HEK293T (cell line): ENCODE data around the gene STK17B.

Source experiments
- CTCF ChIA-PET: fragments of 350-600 bp; formaldehyde crosslinking; extraction: SDS; loops from one replicate; lab custom pipeline; 2021; ENCODE audit warnings: antibody characterized with exemption, inconsistent platforms; lab: Yijun Ruan, JAX
- POLR2A ChIA-PET: fragments of 350-600 bp; formaldehyde crosslinking; extraction: SDS; loops from one replicate; lab custom pipeline; 2020; ENCODE audit warnings: antibody characterized with exemption, inconsistent platforms; lab: Yijun Ruan, JAX
- DNase-seq: peaks from one replicate; pipeline ENCODE4 v3.0.0; 2012; ENCODE audit warnings: mixed read lengths; ENCODE audit errors: extremely low spot score
- ARNT ChIP-seq: fragments of 450-650 bp; IDR thresholded peaks from 2 replicates; pipeline ENCODE4 v1.6.1; 2017; ENCODE audit warnings: mild to moderate bottlenecking
- BHLHE40 ChIP-seq: fragments of 450-650 bp; IDR thresholded peaks from 2 replicates; pipeline ENCODE4 v1.6.1; 2016; ENCODE audit warnings: mild to moderate bottlenecking, moderate library complexity, borderline replicate concordance
- CTBP1 ChIP-seq: fragments of 450-650 bp; IDR thresholded peaks from 2 replicates; pipeline ENCODE4 v1.6.1; 2016; ENCODE audit warnings: borderline replicate concordance
- ELF4 ChIP-seq: fragments of 450-650 bp; IDR thresholded peaks from 2 replicates; pipeline ENCODE4 v1.6.1; 2017; ENCODE audit warnings: antibody characterized with exemption
- FOXA1 ChIP-seq: fragments of 450-650 bp; IDR thresholded peaks from 2 replicates; pipeline ENCODE4 v1.6.1; 2016; ENCODE audit warnings: mild to moderate bottlenecking
- FOXK2 ChIP-seq: fragments of 450-650 bp; IDR thresholded peaks from 2 replicates; pipeline ENCODE4 v1.6.1; 2016; ENCODE audit warnings: mild to moderate bottlenecking
- FOXM1 ChIP-seq: fragments of 450-650 bp; IDR thresholded peaks from 2 replicates; pipeline ENCODE4 v1.6.1; 2017; ENCODE audit warnings: mild to moderate bottlenecking, borderline replicate concordance
- HDGF ChIP-seq: fragments of 450-650 bp; IDR thresholded peaks from 2 replicates; pipeline ENCODE4 v1.6.1; 2017; ENCODE audit warnings: antibody characterized with exemption, borderline replicate concordance
- L3MBTL2 ChIP-seq: fragments of 450-650 bp; conservative IDR thresholded peaks from 2 replicates; pipeline ENCODE4 v1.6.1; 2016; ENCODE audit warnings: mild to moderate bottlenecking
- LEF1 ChIP-seq: fragments of 450-650 bp; IDR thresholded peaks from 2 replicates; pipeline ENCODE4 v1.6.1; 2017; ENCODE audit warnings: mild to moderate bottlenecking, borderline replicate concordance
- NFRKB ChIP-seq: fragments of 450-650 bp; IDR thresholded peaks from 2 replicates; pipeline ENCODE4 v1.6.1; 2016; ENCODE audit warnings: mild to moderate bottlenecking, moderate library complexity
- PKNOX1 ChIP-seq: fragments of 450-650 bp; IDR thresholded peaks from 2 replicates; pipeline ENCODE4 v1.6.1; 2016
- SP1 ChIP-seq: fragments of 450-650 bp; IDR thresholded peaks from 2 replicates; pipeline ENCODE4 v1.6.1; 2017
- SUZ12 ChIP-seq: fragments of 450-650 bp; IDR thresholded peaks from 2 replicates; pipeline ENCODE4 v1.6.1; 2016; ENCODE audit warnings: mild to moderate bottlenecking
- TARDBP ChIP-seq: fragments of 450-650 bp; IDR thresholded peaks from 2 replicates; pipeline ENCODE4 v1.6.1; 2016
- ZNF384 ChIP-seq: fragments of 450-650 bp; IDR thresholded peaks from 2 replicates; pipeline ENCODE4 v1.6.1; 2016

STK17B gene

GRCh38 chr2:196148736-196149135 lies 22.6 kb downstream of the STK17B start:
- ChIA-PET CTCF (no interaction called here), POLR2A (no interaction called here)
- DNase-seq: no peak
- TF ChIP-seq TARDBP (no peak), L3MBTL2 (no peak), CTBP1 (no peak), LEF1 (no peak), SUZ12 (no peak), ZNF384 (no peak), SP1 (no peak), ELF4 (no peak)

DNA sequence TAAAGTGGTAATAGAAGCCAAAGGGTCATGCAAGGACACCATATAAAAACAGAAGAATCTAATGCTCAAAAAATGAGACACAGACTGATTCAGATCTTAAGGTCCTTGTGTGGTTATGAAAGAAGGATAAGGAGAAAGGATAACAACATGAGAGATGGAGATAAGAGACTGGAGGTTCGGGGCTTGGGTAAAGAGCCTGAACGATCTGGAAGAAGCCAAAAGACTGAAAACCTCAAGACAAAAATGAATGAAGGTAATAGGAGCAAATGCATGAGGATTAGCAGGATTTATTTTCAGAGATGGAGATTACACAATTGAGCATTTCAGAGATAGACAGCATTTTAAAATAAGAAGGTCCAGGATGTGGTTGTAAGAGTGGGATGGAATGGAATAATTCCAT lies 26.1 kb downstream of the STK17B start:
- ChIA-PET POLR2A (no interaction called here), CTCF (no interaction called here)
- no peak for TF ChIP-seq ELF4
- TF ChIP-seq LEF1: no peak
- TF ChIP-seq BHLHE40: no peak
- TF ChIP-seq NFRKB: no peak
- DNase-seq: no peak

GRCh38 chr2:196144513-196145126 lies 26.8 kb downstream of the STK17B start:
- POLR2A ChIA-PET: no interaction called here
- no peak for DNase-seq
- CTCF ChIA-PET: no interaction called here
- TF ChIP-seq ARNT: no peak
- TF ChIP-seq PKNOX1: no peak
- TF ChIP-seq FOXK2: no peak
- no peak for TF ChIP-seq TARDBP
- TF ChIP-seq SUZ12: no peak
- no peak for TF ChIP-seq HDGF

- CTCF ChIA-PET: no interaction called here
- TF ChIP-seq NFRKB (no peak), HDGF (no peak), FOXA1 (no peak), SP1 (no peak), SUZ12 (no peak)
- DNase-seq: no peak
- POLR2A ChIA-PET: no interaction called here
Observed at GRCh38 chr2:196143730-196144131, 27.6 kb downstream of the STK17B start.

- TF ChIP-seq ZNF384: no peak
- no peak for TF ChIP-seq TARDBP
- ChIA-PET CTCF (interaction anchor here (0.7 kb wide), 1 partner anchor 65 kb away, joined by 3 read pairs; no protein-coding TSS in a partner anchor), POLR2A (no interaction called here)
- no peak for DNase-seq
Observed at GRCh38 chr2:196142825-196143224, 28.6 kb downstream of the STK17B start.

GRCh38 chr2:196140213-196140612 lies 31.2 kb downstream of the STK17B start:
- TF ChIP-seq ELF4 (no peak), FOXM1 (no peak), ZNF384 (no peak), BHLHE40 (no peak), L3MBTL2 (no peak), NFRKB (no peak), HDGF (no peak), SP1 (no peak), FOXA1 (no peak), TARDBP (no peak), LEF1 (no peak), PKNOX1 (no peak), CTBP1 (no peak), FOXK2 (no peak)
- no peak for DNase-seq
- ChIA-PET CTCF (no interaction called here), POLR2A (no interaction called here)

DNA sequence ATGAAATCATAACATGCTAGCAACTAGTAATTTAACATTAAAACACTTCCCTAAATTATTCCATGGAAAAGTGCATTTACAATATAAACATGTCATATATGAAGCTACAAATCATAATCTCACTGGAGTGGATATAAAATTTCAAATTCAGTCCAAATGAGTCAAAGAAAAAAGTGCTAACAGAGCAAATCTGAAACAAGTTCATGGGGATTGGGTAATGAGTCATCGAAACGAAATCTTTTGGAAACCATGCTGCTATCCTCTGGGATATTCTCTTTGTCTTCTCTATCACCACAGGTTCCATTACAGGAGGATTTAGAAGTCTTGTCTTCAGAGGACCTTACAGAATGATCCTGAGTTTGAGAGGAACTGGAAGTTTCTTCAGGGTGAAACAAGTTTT lies 34.1 kb downstream of the STK17B start:
- no peak for DNase-seq
- TF ChIP-seq ARNT (no peak), ZNF384 (no peak), NFRKB (no peak)
- ChIA-PET POLR2A (no interaction called here), CTCF (no interaction called here)

DNA sequence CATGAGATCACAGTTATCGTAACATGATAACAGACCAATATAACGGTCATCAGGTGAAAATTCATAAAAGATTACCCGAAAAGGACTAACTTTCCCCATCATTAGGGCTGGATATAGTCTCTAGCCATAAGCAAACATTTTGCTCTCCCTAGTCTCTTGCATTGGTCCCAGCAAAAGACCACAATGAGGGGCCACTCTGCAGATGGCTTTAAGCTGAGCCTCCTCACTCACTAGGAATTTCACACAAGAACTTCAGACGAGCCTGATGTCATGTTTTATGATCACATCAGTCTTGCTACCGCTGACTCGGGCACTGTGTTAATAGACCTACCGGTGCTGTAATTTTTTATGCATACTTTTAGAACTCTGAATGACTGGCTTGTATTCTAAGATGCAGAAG lies 35.2 kb downstream of the STK17B start:
- no peak for TF ChIP-seq SUZ12
- TF ChIP-seq LEF1: no peak
- TF ChIP-seq ARNT: no peak
- no peak for TF ChIP-seq PKNOX1
- no peak for TF ChIP-seq FOXA1
- TF ChIP-seq CTBP1: no peak
- TF ChIP-seq NFRKB: no peak
- no peak for TF ChIP-seq ELF4
- no peak for TF ChIP-seq FOXK2
- TF ChIP-seq FOXM1: no peak
- ChIA-PET CTCF (no interaction called here), POLR2A (no interaction called here)
- DNase-seq: no peak
